ENCODE measurements around the gene TSGA10IP. TPM values are rescaled to one million over a fixed set of nuclear protein-coding genes. Genes with fewer than 3 reads are reported as not detected.

The TSGA10IP gene
- total RNA-seq (not detected), polyA plus RNA-seq (0.09 TPM)

GRCh38 chr11:65945430-65945911, at the start of gene TSGA10IP:
TSGA10IP (plus strand) TSS chr11:65945480; CDS start chr11:65945676, 196 bp downstream.
- 53% methylated on average over 13 of the region's 13 CpGs for WGBS

GRCh38 chr11:65895482-65895981, 49.7 kb upstream of the TSGA10IP start:
- 94% methylated on average over 5 of the region's 5 CpGs for WGBS
- Histone ChIP-seq H3K4me3 (ENCODE audit: low read depth, low read length) (no peak overlapping the region), H3K27ac (ENCODE audit: low read depth) (no peak overlapping the region), H3K36me3 (ENCODE audit: insufficient read depth) (no peaks in the 10 kb centered on the region), H3K4me1 (ENCODE audit: insufficient read depth) (no peaks in the 10 kb centered on the region)
- DNase-seq (ENCODE audit: extremely low spot score), result no peak

More at GRCh38 chr11:65945430-65945911, at the start of gene TSGA10IP:
- no peaks in the 10 kb centered on the region for H3K36me3 ChIP-seq (ENCODE audit: insufficient read depth)
- no peak for DNase-seq (ENCODE audit: extremely low spot score)
- H3K4me1 ChIP-seq (ENCODE audit: insufficient read depth), result no peaks in the 10 kb centered on the region
- H3K4me3 ChIP-seq (ENCODE audit: low read depth, low read length), result no peak within 1 kb of the TSS
- no peak within 1 kb of the TSS for H3K27ac ChIP-seq (ENCODE audit: low read depth)

DNA sequence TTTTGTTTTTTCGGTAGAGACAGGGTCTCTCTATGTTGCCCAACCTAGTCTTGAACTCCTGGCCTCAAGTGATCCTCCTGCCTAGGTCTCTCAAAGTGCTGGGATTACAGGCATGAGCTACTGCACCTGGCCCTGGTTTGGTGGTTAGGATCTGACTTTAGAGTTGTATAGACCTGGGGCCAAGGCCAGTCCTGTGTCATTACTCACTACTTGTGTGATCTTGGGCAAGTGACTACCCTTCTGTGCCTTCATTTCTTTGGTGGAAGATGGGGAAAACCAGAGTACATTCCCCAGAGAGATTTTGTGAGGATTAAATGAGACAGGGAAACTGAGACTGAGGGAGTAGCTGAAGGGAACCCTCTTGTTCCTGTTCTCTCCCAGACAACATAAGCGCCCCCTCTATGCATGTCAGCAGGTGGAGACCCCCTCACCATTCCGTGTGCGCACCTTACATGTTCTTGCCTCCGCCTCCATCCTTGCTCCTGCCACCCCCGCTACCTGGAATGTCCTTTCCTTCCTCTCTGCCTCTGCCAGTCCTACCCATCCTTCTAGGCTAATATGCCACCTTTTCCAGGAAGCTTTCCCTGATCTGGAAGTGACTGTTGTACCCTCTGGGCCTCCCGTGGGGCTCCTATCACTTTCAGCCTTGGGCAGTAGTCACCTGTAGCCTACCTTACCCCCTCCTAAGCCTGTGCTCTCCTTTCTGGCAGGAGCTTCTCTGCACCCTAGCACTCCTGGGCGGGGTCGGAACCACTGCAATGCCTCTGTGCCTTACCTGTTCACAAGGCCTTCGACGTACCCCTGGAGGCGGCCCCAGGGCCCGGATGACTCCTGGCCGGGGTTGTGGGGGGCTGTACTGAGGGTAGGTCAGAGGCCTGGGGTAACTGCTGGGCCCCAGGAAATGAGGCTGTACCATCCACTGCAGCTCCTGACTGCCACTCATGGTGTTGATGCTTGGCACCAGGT, 49.0 kb upstream of the TSGA10IP start:
- Histone ChIP-seq H3K4me1 (ENCODE audit: insufficient read depth) (no peaks in the 10 kb centered on the region), H3K36me3 (ENCODE audit: insufficient read depth) (no peaks in the 10 kb centered on the region), H3K27ac (ENCODE audit: low read depth) (no peak overlapping the region), H3K4me3 (ENCODE audit: low read depth, low read length) (no peak overlapping the region)
- DNase-seq (ENCODE audit: extremely low spot score), result no peak
- 91% methylated on average over 14 of the region's 14 CpGs for whole genome bisulfite sequencing

DNA sequence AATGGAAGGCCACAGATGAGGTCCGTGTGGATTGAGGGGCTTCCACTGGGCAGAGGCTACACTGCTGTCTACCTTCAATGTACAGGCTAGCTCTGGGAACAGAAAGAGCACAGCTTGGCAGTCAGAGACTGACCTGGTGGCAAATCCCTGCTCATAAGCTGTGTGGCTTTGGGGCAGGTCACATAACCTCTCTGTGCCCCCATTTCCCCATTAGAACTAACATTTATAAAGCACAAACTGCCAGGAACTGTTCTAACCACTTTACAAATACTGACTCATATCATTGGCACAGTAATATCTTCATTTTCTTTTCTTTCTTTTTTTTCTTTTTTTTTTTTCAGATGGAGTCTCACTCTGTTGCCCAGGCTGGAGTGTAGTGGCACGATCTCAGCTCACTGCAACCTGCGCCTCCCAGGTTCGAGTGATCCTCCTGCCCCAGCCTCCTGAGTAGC, 48.2 kb upstream of the TSGA10IP start:
- H3K36me3 ChIP-seq (ENCODE audit: insufficient read depth), result no peaks in the 10 kb centered on the region
- H3K4me1 ChIP-seq (ENCODE audit: insufficient read depth), result no peaks in the 10 kb centered on the region
- 91% methylated on average over 4 of the region's 4 CpGs for WGBS
- no peak overlapping the region for H3K4me3 ChIP-seq (ENCODE audit: low read depth, low read length)
- DNase-seq (ENCODE audit: extremely low spot score), result no peak
- no peak overlapping the region for H3K27ac ChIP-seq (ENCODE audit: low read depth)

DNA sequence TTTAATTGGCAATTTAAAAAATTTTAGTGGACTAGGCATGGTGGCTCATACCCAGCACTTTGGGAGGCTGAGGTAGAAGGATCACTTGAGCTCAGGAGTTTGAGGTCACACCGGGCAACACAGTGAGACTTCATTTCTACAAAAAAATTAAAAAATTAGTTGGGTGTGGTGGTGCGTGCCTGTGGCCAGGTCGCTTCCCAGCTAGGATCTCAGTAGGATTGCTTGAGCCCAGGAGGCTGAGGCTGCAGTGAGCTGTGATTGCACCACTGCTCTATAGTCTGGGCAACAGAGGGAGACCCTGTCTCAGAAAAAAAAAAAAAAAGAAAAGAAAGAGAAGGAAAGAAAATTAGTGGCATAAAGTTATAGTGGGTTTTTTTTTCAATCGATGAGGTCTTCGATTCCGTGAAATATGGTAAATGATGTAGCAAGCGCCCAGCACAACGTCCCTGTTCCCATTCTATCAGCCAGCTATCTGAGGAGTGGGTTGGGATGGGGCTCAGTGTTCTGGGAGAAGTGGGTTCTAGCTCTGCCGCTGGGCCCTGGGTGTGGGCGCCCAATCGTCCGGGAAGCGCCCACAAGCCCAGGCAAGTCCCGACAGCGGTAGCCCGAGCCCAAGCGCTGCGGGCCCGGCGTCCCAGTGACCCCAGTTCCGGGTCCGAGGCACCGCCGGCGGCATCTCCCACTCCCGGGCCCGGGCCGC, 46.5 kb upstream of the TSGA10IP start:
- Histone ChIP-seq H3K36me3 (ENCODE audit: insufficient read depth) (no peaks in the 10 kb centered on the region), H3K27ac (ENCODE audit: low read depth) (no peak overlapping the region), H3K4me3 (ENCODE audit: low read depth, low read length) (peak overlapping the region; percentile 41), H3K4me1 (ENCODE audit: insufficient read depth) (no peaks in the 10 kb centered on the region)
- WGBS, result 27% methylated on average over 28 of the region's 28 CpGs
- no peak for DNase-seq (ENCODE audit: extremely low spot score)

DNA sequence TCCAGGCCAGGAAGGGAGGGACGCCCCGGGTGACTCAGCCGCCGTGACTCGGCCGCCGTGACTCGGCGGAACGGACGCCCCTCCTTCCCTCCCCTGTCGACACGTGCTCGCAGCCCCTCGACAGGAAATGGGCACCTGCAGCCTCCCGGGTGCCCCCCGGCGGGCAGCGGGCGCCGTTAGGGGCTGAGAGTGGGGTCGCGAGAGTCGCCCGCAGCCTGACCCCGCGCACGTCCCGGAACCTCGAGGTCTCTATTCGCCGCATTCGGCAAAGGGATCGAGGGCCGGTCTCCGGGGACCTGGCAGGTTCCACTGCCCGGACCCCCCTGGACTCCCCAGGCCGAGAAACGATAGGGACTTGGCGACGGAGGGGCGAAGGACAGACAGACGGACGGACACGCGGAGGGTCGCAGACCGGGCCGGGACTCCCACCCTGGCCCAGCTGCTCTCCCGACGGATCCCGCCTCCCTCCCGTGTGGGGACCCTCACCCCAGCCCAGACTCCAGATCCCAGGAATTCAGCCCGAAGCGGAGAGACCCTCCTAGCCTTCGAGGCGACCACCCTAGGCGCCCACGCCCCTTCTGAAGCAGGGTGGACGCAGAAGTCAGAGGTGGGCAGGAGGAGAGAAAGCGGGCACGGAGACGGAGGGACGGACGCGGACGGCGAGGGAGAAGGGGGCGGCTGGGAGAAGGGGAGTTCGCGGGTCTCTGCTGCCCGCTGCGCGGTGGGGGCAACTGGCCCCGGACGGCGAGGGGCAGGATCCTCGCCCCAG, 45.7 kb upstream of the TSGA10IP start:
- Histone ChIP-seq H3K36me3 (ENCODE audit: insufficient read depth) (no peaks in the 10 kb centered on the region), H3K27ac (ENCODE audit: low read depth) (no peak overlapping the region), H3K4me1 (ENCODE audit: insufficient read depth) (no peaks in the 10 kb centered on the region), H3K4me3 (ENCODE audit: low read depth, low read length) (peak overlapping the region; percentile 41)
- 3% methylated on average over 78 of the region's 78 CpGs for WGBS
- no peak for DNase-seq (ENCODE audit: extremely low spot score)

GRCh38 chr11:65900125-65900898, 45.0 kb upstream of the TSGA10IP start, which contains the start of gene FOSL1:
FOSL1 (minus strand) TSS chr11:65900388; CDS start chr11:65900339, 49 bp downstream.
- no peak for DNase-seq (ENCODE audit: extremely low spot score)
- H3K27ac ChIP-seq (ENCODE audit: low read depth), result no peak within 1 kb of the TSS
- WGBS, result 1% methylated on average over 80 of the region's 80 CpGs

GRCh38 chr11:65900899-65901180, 44.4 kb upstream of the TSGA10IP start:
- no peak for DNase-seq (ENCODE audit: extremely low spot score)
- Histone ChIP-seq H3K4me1 (ENCODE audit: insufficient read depth) (no peaks in the 10 kb centered on the region), H3K4me3 (ENCODE audit: low read depth, low read length) (no peak overlapping the region), H3K36me3 (ENCODE audit: insufficient read depth) (no peaks in the 10 kb centered on the region), H3K27ac (ENCODE audit: low read depth) (no peak overlapping the region)
- 71% methylated on average over 11 of the region's 11 CpGs for WGBS

More at GRCh38 chr11:65900125-65900898, 45.0 kb upstream of the TSGA10IP start, which contains the start of gene FOSL1:
- Histone ChIP-seq H3K36me3 (ENCODE audit: insufficient read depth) (no peaks in the 10 kb centered on the region), H3K4me1 (ENCODE audit: insufficient read depth) (no peaks in the 10 kb centered on the region), H3K4me3 (ENCODE audit: low read depth, low read length) (peak within 1 kb of the TSS; percentile 41)

- H3K4me3 ChIP-seq (ENCODE audit: low read depth, low read length), result no peak overlapping the region
- no peak overlapping the region for H3K27ac ChIP-seq (ENCODE audit: low read depth)
- WGBS, result 27% methylated on average over 5 of the region's 5 CpGs
- DNase-seq (ENCODE audit: extremely low spot score), result no peak
- no peaks in the 10 kb centered on the region for H3K4me1 ChIP-seq (ENCODE audit: insufficient read depth)
- H3K36me3 ChIP-seq (ENCODE audit: insufficient read depth), result no peaks in the 10 kb centered on the region
Measured at GRCh38 chr11:65903068-65903481, 42.2 kb upstream of the TSGA10IP start.

- DNase-seq (ENCODE audit: extremely low spot score), result no peak
- Histone ChIP-seq H3K27ac (ENCODE audit: low read depth) (no peak overlapping the region), H3K36me3 (ENCODE audit: insufficient read depth) (no peaks in the 10 kb centered on the region), H3K4me1 (ENCODE audit: insufficient read depth) (no peaks in the 10 kb centered on the region), H3K4me3 (ENCODE audit: low read depth, low read length) (no peak overlapping the region)
- 78% methylated on average over 8 of the region's 8 CpGs for WGBS
Measured at GRCh38 chr11:65903715-65904114, 41.6 kb upstream of the TSGA10IP start.

GRCh38 chr11:65906602-65907001, 38.7 kb upstream of the TSGA10IP start:
- H3K36me3 ChIP-seq (ENCODE audit: insufficient read depth), result no peaks in the 10 kb centered on the region

GRCh38 chr11:65907878-65908277, 37.4 kb upstream of the TSGA10IP start:
- Histone ChIP-seq H3K4me1 (ENCODE audit: insufficient read depth) (no peaks in the 10 kb centered on the region), H3K36me3 (ENCODE audit: insufficient read depth) (no peaks in the 10 kb centered on the region), H3K27ac (ENCODE audit: low read depth) (no peak overlapping the region), H3K4me3 (ENCODE audit: low read depth, low read length) (no peak overlapping the region)
- WGBS, result 68% methylated on average over 6 of the region's 6 CpGs
- DNase-seq (ENCODE audit: extremely low spot score), result no peak

More at GRCh38 chr11:65906602-65907001, 38.7 kb upstream of the TSGA10IP start:
- no peak overlapping the region for H3K27ac ChIP-seq (ENCODE audit: low read depth)
- DNase-seq (ENCODE audit: extremely low spot score), result no peak
- no peaks in the 10 kb centered on the region for H3K4me1 ChIP-seq (ENCODE audit: insufficient read depth)
- H3K4me3 ChIP-seq (ENCODE audit: low read depth, low read length), result no peak overlapping the region
- 89% methylated on average over 5 of the region's 5 CpGs for WGBS
